Measurements from ENCODE around the gene POLR3H. TPM values are rescaled to one million over a fixed set of nuclear protein-coding genes. Genes with fewer than 3 reads are reported as not detected.

Gene POLR3H
- total RNA-seq, 1 donor from 2014 or later, result 15.8 TPM

DNA sequence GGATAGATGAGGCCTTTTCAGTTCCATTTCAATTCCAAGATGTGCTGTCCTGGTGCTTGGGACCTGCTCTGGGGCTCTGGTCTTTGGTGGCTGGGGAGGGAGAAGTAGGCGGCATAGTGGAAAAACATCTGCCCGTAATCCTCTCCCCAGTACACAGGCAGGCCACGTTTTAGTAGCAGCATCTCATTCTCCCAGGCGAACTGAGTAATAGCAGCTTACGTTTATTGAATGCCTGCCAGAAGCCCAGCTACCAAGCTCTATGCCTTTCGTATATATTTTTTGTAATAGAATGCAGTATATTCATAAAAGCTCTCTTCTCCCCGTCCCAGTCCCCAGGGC, 63.9 kb downstream of the POLR3H start:
- intact Hi-C loops (cut with micrococcal nuclease), result no loop called here
- H3K9me3 ChIP-seq (replicated peaks), result no peaks in the 10 kb centered on the region
- H3K4me1 ChIP-seq, result peaks cover 100% of the 10 kb centered on the region
- H3K27ac ChIP-seq (replicated peaks), result peak overlapping the region; percentile 76
- TF ChIP-seq, protein P1, sequence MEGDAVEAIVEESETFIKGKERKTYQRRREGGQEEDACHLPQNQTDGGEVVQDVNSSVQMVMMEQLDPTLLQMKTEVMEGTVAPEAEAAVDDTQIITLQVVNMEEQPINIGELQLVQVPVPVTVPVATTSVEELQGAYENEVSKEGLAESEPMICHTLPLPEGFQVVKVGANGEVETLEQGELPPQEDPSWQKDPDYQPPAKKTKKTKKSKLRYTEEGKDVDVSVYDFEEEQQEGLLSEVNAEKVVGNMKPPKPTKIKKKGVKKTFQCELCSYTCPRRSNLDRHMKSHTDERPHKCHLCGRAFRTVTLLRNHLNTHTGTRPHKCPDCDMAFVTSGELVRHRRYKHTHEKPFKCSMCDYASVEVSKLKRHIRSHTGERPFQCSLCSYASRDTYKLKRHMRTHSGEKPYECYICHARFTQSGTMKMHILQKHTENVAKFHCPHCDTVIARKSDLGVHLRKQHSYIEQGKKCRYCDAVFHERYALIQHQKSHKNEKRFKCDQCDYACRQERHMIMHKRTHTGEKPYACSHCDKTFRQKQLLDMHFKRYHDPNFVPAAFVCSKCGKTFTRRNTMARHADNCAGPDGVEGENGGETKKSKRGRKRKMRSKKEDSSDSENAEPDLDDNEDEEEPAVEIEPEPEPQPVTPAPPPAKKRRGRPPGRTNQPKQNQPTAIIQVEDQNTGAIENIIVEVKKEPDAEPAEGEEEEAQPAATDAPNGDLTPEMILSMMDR (IDR thresholded peaks at IDR 0.05; ENCODE audit: borderline replicate concordance), result no peak
- H3K36me3 ChIP-seq, result peaks cover 14% of the 10 kb centered on the region
- no peaks in the 10 kb centered on the region for H3K27me3 ChIP-seq (ENCODE audit: low read depth)
- no peak for DNase-seq
- H3K4me3 ChIP-seq, result no peak overlapping the region

- Histone ChIP-seq H3K9me3 (replicated peaks) (no peaks in the 10 kb centered on the region), H3K27ac (replicated peaks) (peak overlapping the region; percentile 76), H3K4me1 (peaks cover 100% of the 10 kb centered on the region), H3K36me3 (peaks cover 14% of the 10 kb centered on the region), H3K27me3 (ENCODE audit: low read depth) (no peaks in the 10 kb centered on the region), H3K4me3 (peak overlapping the region; percentile 17)
- intact Hi-C loops (cut with micrococcal nuclease), result no loop called here
- TF ChIP-seq, protein P1 (IDR thresholded peaks at IDR 0.05; ENCODE audit: borderline replicate concordance), result no peak
- no peak for DNase-seq
These were observed 64.4 kb downstream of the POLR3H start for GRCh38 chr22:41479671-41480396.

DNA sequence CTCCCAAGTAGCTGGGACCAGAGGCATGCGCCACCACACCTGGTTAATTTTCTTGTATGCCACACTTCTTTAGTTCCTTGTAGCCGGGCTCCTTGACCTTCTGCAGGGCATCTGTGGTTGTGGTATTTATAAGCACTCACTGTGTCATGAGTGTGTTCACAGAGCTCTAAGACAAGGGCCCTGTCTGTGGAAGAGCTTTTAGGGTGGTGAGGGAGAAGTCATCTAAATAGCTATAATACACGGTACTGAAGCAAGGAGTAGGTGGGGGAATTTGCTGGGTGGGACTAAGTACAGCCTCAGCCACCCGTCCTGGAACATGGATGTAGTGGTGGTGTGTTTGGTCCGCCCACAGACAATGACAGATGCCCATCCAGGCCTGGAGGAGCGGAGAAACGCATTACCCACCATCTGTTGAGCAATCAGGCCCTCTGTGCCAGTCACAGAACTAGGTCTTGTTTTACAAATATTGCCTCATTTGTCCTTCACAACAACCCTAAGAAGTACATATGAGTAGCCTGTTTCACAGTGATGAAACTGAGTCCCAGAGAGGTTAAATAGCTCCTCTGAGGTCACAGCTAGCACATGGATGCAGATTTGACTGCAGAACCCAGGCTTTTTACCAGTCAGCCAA, 65.3 kb downstream of the POLR3H start:
- Histone ChIP-seq H3K36me3 (peaks cover 14% of the 10 kb centered on the region), H3K4me3 (peak overlapping the region; percentile 17), H3K27ac (replicated peaks) (peak overlapping the region; percentile 76), H3K9me3 (replicated peaks) (no peaks in the 10 kb centered on the region), H3K27me3 (ENCODE audit: low read depth) (no peaks in the 10 kb centered on the region), H3K4me1 (peaks cover 98% of the 10 kb centered on the region)
- no peak for DNase-seq
- TF ChIP-seq, protein P1 (IDR thresholded peaks at IDR 0.05; ENCODE audit: borderline replicate concordance), result no peak
- intact Hi-C loops (cut with micrococcal nuclease), result no loop called here

DNA sequence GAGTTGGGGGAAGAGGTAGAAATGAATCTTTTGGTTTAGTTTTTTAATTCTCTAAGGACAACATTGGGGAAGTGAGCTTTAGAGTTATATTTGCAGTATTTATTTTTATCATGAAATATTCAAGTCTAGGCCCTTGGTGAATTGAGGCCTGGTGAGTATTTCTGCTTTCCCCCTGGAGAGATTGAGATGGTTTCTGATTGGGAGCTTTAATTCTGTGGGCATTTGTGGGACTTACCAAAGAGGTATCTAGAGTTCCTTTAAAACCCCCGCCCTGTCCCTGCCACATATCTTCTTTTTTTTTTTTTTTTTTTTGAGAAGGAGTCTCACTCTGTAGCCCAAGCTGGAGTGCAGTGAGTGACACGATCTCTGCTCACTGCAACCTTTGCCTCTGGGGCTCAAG, 65.8 kb downstream of the POLR3H start:
- no peak overlapping the region for H3K4me3 ChIP-seq

More for the DNA sequence above, 65.8 kb downstream of the POLR3H start:
- intact Hi-C loops (cut with micrococcal nuclease), result no loop called here
- Histone ChIP-seq H3K36me3 (peaks cover 14% of the 10 kb centered on the region), H3K27me3 (ENCODE audit: low read depth) (no peaks in the 10 kb centered on the region), H3K9me3 (replicated peaks) (no peaks in the 10 kb centered on the region), H3K27ac (replicated peaks) (peak overlapping the region; percentile 76), H3K4me1 (peaks cover 98% of the 10 kb centered on the region)
- no peak for DNase-seq
- TF ChIP-seq, protein P1 (IDR thresholded peaks at IDR 0.05; ENCODE audit: borderline replicate concordance), result no peak

Other genes starting within 250 kb of the POLR3H start
- gene ZC3H7B, start 242.9 kb downstream of the POLR3H start, total RNA-seq, result 39.1 TPM
- gene TEF, start 162.5 kb downstream of the POLR3H start, total RNA-seq, result 20.1 TPM
- 63.6 TPM for gene TOB2, start 97.7 kb downstream of the POLR3H start, total RNA-seq
- gene PHF5A, start 75.8 kb downstream of the POLR3H start, total RNA-seq, result 23.9 TPM
- 851 TPM for gene ACO2, start 75.4 kb downstream of the POLR3H start, total RNA-seq
- gene CSDC2, start 16.5 kb upstream of the POLR3H start, total RNA-seq, result 301 TPM
- gene PMM1, start 45.4 kb upstream of the POLR3H start, total RNA-seq, result 18.4 TPM
- gene DESI1, start 76.6 kb upstream of the POLR3H start, total RNA-seq, result 46.2 TPM
- 155 TPM for gene XRCC6, start 76.8 kb upstream of the POLR3H start, total RNA-seq
- gene SNU13, start 144.4 kb upstream of the POLR3H start, total RNA-seq, result 197 TPM
- 0.74 TPM for gene MEI1, start 155.0 kb upstream of the POLR3H start, total RNA-seq

All from left ventricle myocardium inferior (tissue), 1 donor.